ENCODE measurements around the gene RSF1.

The RSF1 gene

DNA sequence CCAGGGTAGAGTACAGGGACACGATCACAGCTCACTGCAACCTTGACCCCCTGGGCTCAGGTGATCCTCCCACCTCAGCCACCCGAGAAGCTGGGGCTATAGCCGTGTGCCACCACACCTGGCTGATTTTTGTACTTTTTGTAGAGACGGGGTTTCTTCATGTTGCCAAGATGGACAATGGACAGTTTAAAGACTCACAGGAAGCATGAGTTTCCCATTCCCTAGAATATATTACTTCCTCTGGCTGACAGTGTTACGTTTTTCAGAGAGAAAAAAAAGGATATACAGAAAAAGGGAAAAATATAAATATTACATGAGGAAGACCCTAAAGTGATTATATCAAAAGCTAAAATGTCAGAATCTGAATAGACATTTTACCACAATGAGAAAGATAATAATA lies 72.3 kb downstream of the RSF1 start:
- DNase-seq (ENCODE audit: low spot score), result no peak

DNA sequence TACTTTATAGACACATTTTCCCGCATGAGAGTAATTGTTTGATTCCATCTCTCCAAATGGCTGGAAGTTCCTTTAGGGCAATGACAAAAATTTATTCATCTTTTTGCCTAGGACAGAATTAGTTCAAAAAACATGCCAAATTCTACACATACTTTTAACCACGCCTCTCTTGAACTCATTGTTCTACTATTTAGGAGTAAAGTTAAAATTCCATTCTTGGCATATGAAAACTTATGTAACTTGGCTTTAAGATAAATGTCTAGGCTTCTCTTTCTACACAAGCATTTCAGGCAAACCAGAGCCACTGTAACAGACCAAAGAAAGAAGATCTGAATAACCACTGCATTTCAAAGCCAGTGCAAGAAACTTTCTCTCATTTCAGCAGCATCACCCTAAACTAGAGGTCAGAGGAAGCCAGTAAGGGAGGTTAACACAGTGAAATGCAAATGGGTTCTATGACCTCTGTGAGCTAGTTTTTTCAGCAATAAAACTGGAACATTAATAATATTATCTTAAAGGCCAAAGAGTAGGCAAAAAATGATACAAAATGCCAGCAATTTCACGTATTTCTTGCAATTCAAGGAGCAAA lies 73.0 kb downstream of the RSF1 start:
- DNase-seq (ENCODE audit: low spot score), result peak; percentile 17

GRCh38 chr11:77736473-77736872 lies 84.0 kb downstream of the RSF1 start:
- no peak for DNase-seq (ENCODE audit: low spot score)

DNA sequence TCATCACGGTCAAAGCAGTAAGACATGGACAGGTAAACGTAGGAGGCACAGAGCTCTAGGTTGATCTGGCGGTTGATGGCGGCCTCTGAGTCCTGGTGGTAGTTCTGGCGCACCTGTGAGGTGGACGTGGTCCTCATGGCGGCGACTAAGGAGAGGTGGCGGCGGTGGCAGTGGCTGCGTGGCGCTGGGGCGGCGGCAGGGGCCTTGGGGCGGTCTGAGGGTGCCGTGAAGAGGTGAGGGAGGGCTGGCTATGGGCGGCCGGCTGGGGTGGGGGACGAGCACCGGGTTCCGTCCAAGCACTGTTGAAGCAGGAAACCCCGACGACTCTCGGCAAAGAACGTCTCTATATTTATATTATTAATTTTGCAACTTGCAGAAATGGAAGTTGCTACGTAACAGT lies 85.6 kb downstream of the RSF1 start:
- DNase-seq (ENCODE audit: low spot score), result no peak

DNA sequence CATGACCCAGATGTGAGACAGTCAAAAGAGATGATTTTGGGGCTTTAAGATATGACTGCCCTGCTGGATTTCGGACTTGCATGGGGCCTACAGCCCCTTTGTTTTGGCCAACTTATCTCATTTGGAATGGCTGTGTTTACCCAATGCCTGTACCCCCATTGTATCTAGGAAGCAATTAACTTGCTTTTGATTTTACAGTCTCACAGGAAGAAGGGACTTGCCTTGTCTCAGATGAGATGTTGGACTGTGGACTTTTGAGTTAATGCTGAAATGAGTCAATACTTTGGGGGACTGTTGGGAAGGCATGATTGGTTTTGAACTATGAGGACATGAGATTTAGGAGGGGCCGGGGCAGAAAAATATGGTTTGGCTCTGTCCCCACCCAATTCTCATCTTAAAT lies 88.4 kb downstream of the RSF1 start:
- no peak for DNase-seq (ENCODE audit: low spot score)

- no peak for DNase-seq (ENCODE audit: low spot score)
Measured at GRCh38 chr11:77730789-77731188, 89.7 kb downstream of the RSF1 start.

GRCh38 chr11:77729063-77729462 lies 91.5 kb downstream of the RSF1 start:
- DNase-seq (ENCODE audit: low spot score), result no peak

DNA sequence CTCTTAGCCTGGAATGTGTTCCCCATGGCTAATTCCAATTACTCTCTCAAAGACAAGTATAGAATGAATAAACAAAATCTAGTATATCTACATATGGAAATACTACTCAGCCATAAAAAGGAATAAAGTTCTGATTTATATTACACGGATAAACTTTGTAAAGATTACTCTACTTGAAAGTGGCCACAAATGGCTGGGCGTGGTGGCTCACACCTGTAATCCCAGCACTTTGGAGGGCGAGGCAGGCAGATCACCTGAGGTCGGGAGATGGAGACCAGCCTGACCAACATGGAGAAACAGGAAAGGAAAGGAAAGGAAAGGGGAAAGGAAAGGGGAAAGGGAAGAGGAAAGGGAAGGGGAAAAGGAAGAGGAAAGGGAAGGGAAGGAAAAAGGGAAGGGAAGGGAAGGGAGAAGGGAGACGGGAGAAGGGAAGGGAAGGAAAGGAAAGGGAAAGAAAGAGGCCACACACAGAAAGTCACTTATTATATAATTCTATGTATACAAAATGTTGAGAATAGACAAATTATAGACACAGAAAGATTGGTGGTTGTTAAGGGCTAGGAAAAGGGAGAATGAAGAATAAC lies 92.2 kb downstream of the RSF1 start:
- no peak for DNase-seq (ENCODE audit: low spot score)

- no peak for DNase-seq (ENCODE audit: low spot score)
Measured at GRCh38 chr11:77726524-77726923, 94.0 kb downstream of the RSF1 start.

DNA sequence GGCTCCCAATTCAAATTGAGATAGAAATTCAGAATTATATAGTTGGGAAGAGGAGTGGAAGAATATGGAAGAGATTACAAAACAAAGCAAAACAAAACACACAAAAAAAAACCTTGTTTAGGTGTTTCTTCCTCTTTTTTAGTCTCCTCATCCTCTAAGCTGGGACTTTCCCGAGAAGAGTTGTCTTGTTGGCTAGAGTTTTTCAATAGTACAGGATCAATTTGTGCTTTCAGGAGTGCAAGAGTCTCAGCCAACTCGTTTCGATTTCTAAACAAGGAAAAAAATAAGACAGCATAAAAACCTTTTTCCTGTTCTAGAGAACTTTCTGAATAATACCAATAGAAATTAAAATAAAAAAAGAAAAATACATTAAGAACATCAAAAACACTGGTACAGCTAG lies 95.1 kb downstream of the RSF1 start:
- DNase-seq (ENCODE audit: low spot score), result no peak

DNA sequence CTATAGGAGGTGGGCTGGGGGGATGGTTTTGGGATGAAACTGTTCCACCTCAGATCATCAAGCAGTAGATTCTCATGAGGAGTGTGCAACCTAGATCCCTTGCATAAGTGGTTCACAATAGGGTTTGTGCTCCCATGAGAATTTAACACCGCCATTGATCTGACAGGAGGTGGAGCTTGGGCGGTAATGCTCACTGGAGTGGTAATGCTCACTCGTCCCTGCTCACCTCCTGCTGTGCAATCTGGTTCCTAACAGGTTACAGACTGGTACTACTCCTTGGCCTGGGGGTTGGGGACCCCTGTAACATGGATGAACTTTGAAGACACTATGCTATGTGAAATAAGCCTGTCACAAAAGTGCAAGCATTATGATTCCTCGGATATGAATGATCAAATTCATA lies 95.9 kb downstream of the RSF1 start:
- no peak for DNase-seq (ENCODE audit: low spot score)

DNA sequence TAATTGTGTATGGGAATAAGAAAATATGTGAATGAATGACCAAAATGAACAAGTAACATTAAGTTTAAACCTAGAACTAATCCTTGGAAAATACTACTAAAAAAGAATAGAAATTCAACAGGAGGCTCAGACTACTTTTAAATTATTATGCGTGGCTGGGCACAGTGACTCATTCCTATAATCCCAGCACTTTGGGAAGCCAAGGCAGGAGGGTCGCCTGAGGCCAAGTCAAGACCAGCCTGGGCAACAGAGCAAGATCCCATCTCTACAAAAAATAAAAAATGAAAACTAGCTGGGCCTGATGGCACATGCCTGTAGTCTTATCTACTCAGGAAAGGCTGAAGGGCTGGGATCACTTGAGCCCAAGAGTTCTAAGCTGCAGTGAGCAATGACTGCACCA lies 97.5 kb downstream of the RSF1 start:
- DNase-seq (ENCODE audit: low spot score), result no peak

- no peak for DNase-seq (ENCODE audit: low spot score)
Measured at GRCh38 chr11:77710358-77710757, 110.2 kb downstream of the RSF1 start.

- DNase-seq (ENCODE audit: low spot score), result no peak
Measured at GRCh38 chr11:77705876-77706579, 114.5 kb downstream of the RSF1 start.

GRCh38 chr11:77705195-77705875 lies 115.2 kb downstream of the RSF1 start:
- DNase-seq (ENCODE audit: low spot score), result no peak

DNA sequence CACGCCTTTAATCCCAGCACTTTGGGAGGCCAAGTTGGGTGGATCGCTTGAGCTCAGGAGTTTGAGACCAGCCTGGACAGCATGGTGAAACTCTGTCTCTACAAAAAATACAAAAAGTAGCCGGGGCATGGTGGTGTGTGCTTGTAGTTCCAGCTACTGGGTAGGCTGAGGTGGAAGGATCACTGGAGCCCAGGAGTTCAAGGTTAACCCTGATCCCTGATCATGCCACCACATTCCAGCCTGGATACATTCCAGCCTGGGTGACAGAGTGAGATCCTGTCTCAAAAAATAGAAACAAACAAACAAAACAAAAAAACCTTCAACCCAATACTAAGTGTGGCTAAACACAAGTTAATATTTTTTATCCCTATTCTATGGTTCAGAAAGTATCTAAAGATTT lies 116.5 kb downstream of the RSF1 start:
- no peak for DNase-seq (ENCODE audit: low spot score)

- no peak for DNase-seq (ENCODE audit: low spot score)
Measured at GRCh38 chr11:77699425-77699824, 121.1 kb downstream of the RSF1 start.

- no peak for DNase-seq (ENCODE audit: low spot score)
Measured at GRCh38 chr11:77698896-77699295, 121.6 kb downstream of the RSF1 start.

DNA sequence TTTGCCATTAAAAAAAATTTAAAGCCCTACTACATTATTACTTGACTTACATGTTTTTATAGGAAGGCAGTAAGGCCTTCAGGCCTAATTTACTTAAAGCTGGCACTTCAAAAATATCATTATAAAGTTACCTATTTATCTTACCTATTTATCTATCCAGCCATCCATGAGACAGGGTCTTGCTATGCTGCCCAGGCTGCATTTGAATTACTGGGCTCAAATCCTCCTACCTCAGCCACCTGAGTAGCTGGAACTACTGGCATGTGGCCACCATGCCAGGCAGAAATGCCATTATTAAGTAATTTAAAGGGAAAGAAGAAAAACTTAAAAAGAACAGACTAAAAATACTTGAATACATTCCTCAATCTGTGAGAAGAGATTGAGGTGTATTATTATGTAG lies 122.7 kb downstream of the RSF1 start:
- DNase-seq (ENCODE audit: low spot score), result no peak

DNA sequence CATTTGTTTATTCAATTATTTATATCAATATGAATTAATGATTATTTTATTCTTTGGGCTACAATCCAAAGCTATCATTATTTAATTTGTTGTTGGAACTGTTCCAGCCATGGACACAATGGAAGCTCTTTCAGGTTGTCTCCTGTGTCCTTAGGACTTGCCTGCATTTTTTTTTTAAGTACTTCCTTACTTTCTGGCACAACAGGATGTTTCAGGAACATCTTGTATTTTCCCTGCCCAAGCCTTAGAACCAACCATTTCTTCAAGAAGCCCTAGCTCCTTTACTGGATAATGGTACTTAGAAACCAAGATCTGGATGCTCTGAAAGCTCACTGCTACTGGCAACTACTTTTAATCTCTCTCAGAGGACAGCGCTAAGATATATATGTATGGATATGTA lies 125.1 kb downstream of the RSF1 start:
- DNase-seq (ENCODE audit: low spot score), result no peak

GRCh38 chr11:77690649-77691048 lies 129.9 kb downstream of the RSF1 start:
- no peak for DNase-seq (ENCODE audit: low spot score)

DNA sequence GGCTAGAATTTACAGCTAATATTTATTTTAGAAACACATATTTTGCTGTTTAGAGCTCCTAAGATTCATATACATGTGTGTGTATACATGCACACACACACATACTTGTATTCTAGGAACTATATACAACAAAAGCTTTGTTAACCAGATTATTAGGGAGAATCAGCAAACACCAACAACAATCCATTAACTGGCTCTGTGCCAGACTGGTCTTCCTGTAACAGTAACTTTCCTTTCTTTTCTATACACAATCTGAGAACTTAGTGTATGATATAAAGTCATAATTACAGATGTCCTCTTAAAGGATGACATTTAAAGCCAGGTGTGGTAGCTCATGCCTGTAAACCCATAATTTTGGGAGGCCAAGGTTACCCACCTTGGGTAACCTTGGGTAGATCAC lies 133.4 kb downstream of the RSF1 start:
- no peak for DNase-seq (ENCODE audit: low spot score)

- no peak for DNase-seq (ENCODE audit: low spot score)
Measured at GRCh38 chr11:77677138-77677537, 143.4 kb downstream of the RSF1 start.

Data from AG08395 (cell line).